Right cardiac atrium (tissue), 5 donors: ENCODE data around the gene LPIN2. TPM values are rescaled to one million over a fixed set of nuclear protein-coding genes. Genes with fewer than 3 reads are reported as not detected.
"Not testable (repeated sequence)": the region's sequence is repeated elsewhere in the genome, so short reads cannot be mapped to it uniquely, and the experiment has no call there.

Experiments used
- ATAC-seq, 2 donors: fragments of 200-7000 bp; cut with Tn5 transposase; one replicate each; pipeline versions ENCODE4 v1.8.0 to v1.9.1; 2020; ENCODE audit warnings: moderate library complexity in 2 of 2, mild to moderate bottlenecking in 1 of 2
- DNase-seq, 3 donors: peaks; one replicate each; pipeline ENCODE4 v3.0.0-alpha.2; 2020
- H3K27ac ChIP-seq: one replicate; pipeline ENCODE4 v1.5.1; 2013; ENCODE audit warnings: mild to moderate bottlenecking, low read length, control low read depth, moderate library complexity
- H3K27me3 ChIP-seq: one replicate; pipeline ENCODE4 v1.6.1; 2013; ENCODE audit not compliant: control insufficient read depth, insufficient read depth
- H3K4me1 ChIP-seq: one replicate; pipeline ENCODE4 v1.6.1; 2013; ENCODE audit warnings: low read length; ENCODE audit not compliant: control insufficient read depth, insufficient read depth
- H3K4me3 ChIP-seq: one replicate; pipeline ENCODE4 v1.5.1; 2013; ENCODE audit warnings: low read length, control low read depth
- H3K9me3 ChIP-seq: one replicate; pipeline ENCODE4 v1.6.1; 2013; ENCODE audit warnings: low read length; ENCODE audit not compliant: control insufficient read depth
- WGBS: extraction: QIAGEN DNeasy Blood & Tissue Kit; methylation state at CpG from one replicate; pipeline ENCODE4 v1.1.7; 2013; 5-methylcytosine and 5-hydroxymethylcytosine counted together
- intact Hi-C, 4 donors: fragments of 100-400 bp; cut with DNase I; formaldehyde crosslinking; loops; one replicate each; pipeline versions ENCODE4 v1.11.0 to v1.14.0; 2022 to 2023
- polyA plus RNA-seq: library from polyadenylated mRNA; stranded (reverse); fragments of 200-250 nt; gene quantifications from one replicate; pipeline ENCODE4 v1.2.3, GENCODE V29; 2013
- total RNA-seq, 4 donors: library from RNA; stranded (reverse); fragmentation: NEBNext Ultra II Directional; extraction: Animal tissue kit (Norgen Biotek cat#: 25700); gene quantifications; one replicate each; pipeline ENCODE4 v1.2.1, GENCODE V29; 2021
- donor health status: healthy with polysubstance abuse.
- donor health status: DM: no; HTN: yes; CAD: no.
- donor health status: DM: no; HTN: no; CAD: no.
- donor health status: DM: no; HTN: yes; CAD: no; lungs with severe emphysema.
- donor health status: DM: yes; HTN: yes; CAD: no.

Gene LPIN2
- total and polyA plus RNA-seq, 5 donors, result 5.0 to 18.1 (median 13.5) TPM

GRCh38 chr18:3027370-3027891, 14.5 kb upstream of the LPIN2 start:
- Histone ChIP-seq H3K27me3 (no peaks in the 10 kb centered on the region), H3K27ac (no peak overlapping the region), H3K4me3 (no peak overlapping the region), H3K4me1 (peaks cover 2% of the 10 kb centered on the region), H3K9me3 (no peaks in the 10 kb centered on the region)
- intact Hi-C loops, result no loop called here
- DNase-seq, result no peak
- peak in 1 of 2 donors; percentile 32 for ATAC-seq
- 42% methylated on average over 11 of the region's 11 CpGs for WGBS

GRCh38 chr18:3025544-3025943, 12.6 kb upstream of the LPIN2 start:
- Histone ChIP-seq H3K27ac (no peak overlapping the region), H3K9me3 (no peaks in the 10 kb centered on the region), H3K4me3 (no peak overlapping the region), H3K27me3 (no peaks in the 10 kb centered on the region), H3K4me1 (peaks cover 2% of the 10 kb centered on the region)
- intact Hi-C loops, result no loop called here
- no peak for ATAC-seq
- no peak for DNase-seq
- 79% methylated on average over 2 of the region's 2 CpGs for WGBS

GRCh38 chr18:3023603-3024002, 10.7 kb upstream of the LPIN2 start:
- H3K27me3 ChIP-seq, ATAC-seq, intact Hi-C loops, H3K9me3 ChIP-seq, H3K27ac ChIP-seq, H3K4me3 ChIP-seq, H3K4me1 ChIP-seq, DNase-seq: not testable (repeated sequence)
- 90% methylated on average over 5 of the region's 5 CpGs for WGBS

GRCh38 chr18:3016585-3017297, 3.8 kb upstream of the LPIN2 start:
- intact Hi-C loops, result loop anchor here in 2 of 4 donors (10.0 kb wide), 2 partner anchors 48 to 62 kb away; no protein-coding TSS in a partner anchor
- 63% methylated on average over 3 of the region's 3 CpGs for WGBS
- H3K4me1 ChIP-seq, result peaks cover 6% of the 10 kb centered on the region
- peak overlapping the region; percentile 22 for H3K27ac ChIP-seq
- no peaks in the 10 kb centered on the region for H3K27me3 ChIP-seq
- H3K4me3 ChIP-seq, result no peak overlapping the region
- H3K9me3 ChIP-seq, result no peaks in the 10 kb centered on the region
- ATAC-seq, result no peak
- no peak for DNase-seq

- intact Hi-C loops, result loop anchor here in 2 of 4 donors (10.0 kb wide), 2 partner anchors 49 to 61 kb away; no protein-coding TSS in a partner anchor
- WGBS, result 80% methylated on average over 4 of the region's 4 CpGs
- ATAC-seq (no peak), DNase-seq (no peak)
- no peaks in the 10 kb centered on the region for H3K27me3 ChIP-seq
- H3K9me3 ChIP-seq, result no peaks in the 10 kb centered on the region
- peaks cover 6% of the 10 kb centered on the region for H3K4me1 ChIP-seq
- peak overlapping the region; percentile 65 for H3K27ac ChIP-seq
- no peak overlapping the region for H3K4me3 ChIP-seq
These were observed 2.9 kb upstream of the LPIN2 start for GRCh38 chr18:3015851-3016250.

- Histone ChIP-seq H3K4me1 (peaks cover 6% of the 10 kb centered on the region), H3K27me3 (no peaks in the 10 kb centered on the region), H3K4me3 (no peak overlapping the region), H3K27ac (peak overlapping the region; percentile 64), H3K9me3 (no peaks in the 10 kb centered on the region)
- ATAC-seq, result peak in 1 of 2 donors; percentile 50
- intact Hi-C loops, result loop anchor here in 2 of 4 donors (10.0 kb wide), 2 partner anchors 50 to 60 kb away; no protein-coding TSS in a partner anchor
- 20% methylated on average over 4 of the region's 4 CpGs for WGBS
- DNase-seq, result peak in 1 of 3 donors; percentile 56
These were observed 2.3 kb upstream of the LPIN2 start for GRCh38 chr18:3015204-3015592.

GRCh38 chr18:3014503-3015203, 1.7 kb upstream of the LPIN2 start:
- peaks cover 6% of the 10 kb centered on the region for H3K4me1 ChIP-seq
- H3K27me3 ChIP-seq, result no peaks in the 10 kb centered on the region
- WGBS, result 30% methylated on average over 7 of the region's 7 CpGs
- no peak overlapping the region for H3K4me3 ChIP-seq
- H3K9me3 ChIP-seq, result no peaks in the 10 kb centered on the region
- ATAC-seq, result peak in 1 of 2 donors; percentile 1
- peak overlapping the region; percentile 80 for H3K27ac ChIP-seq
- intact Hi-C loops, result loop anchor here in 3 of 4 donors (5.0 to 10.0 kb wide), 3 partner anchors 43 to 60 kb away; no protein-coding TSS in a partner anchor
- no peak for DNase-seq

GRCh38 chr18:3012136-3013023, 564 bp downstream of the LPIN2 start:
- H3K4me1 ChIP-seq, result peaks cover 6% of the 10 kb centered on the region
- intact Hi-C loops, result loop anchor here in 3 of 4 donors (5.0 to 10.0 kb wide), 3 partner anchors 45 to 58 kb away; no protein-coding TSS in a partner anchor
- ATAC-seq (peak; percentile 38 to 47), DNase-seq (peak in 2 of 3 donors; percentile 81 to 82)
- WGBS, result under 1% methylated on average over 78 of the region's 78 CpGs
- peak overlapping the region; percentile 79 for H3K4me3 ChIP-seq
- H3K27me3 ChIP-seq, result no peaks in the 10 kb centered on the region
- H3K27ac ChIP-seq, result peak overlapping the region; percentile 84
- H3K9me3 ChIP-seq, result no peaks in the 10 kb centered on the region

GRCh38 chr18:3010086-3010485, 2.9 kb downstream of the LPIN2 start:
- DNase-seq, result no peak
- intact Hi-C loops, result loop anchor here in 3 of 4 donors (5.0 to 10.0 kb wide), 3 partner anchors 47 to 55 kb away; no protein-coding TSS in a partner anchor
- WGBS, result 89% methylated on average over 4 of the region's 4 CpGs
- no peak for ATAC-seq
- Histone ChIP-seq H3K27me3 (no peaks in the 10 kb centered on the region), H3K27ac (no peak overlapping the region), H3K4me3 (no peak overlapping the region), H3K9me3 (no peaks in the 10 kb centered on the region), H3K4me1 (no peaks in the 10 kb centered on the region)

GRCh38 chr18:3008541-3008940, 4.4 kb downstream of the LPIN2 start:
- WGBS, result 86% methylated on average over 4 of the region's 4 CpGs
- DNase-seq (no peak), ATAC-seq (no peak)
- Histone ChIP-seq H3K4me1 (no peaks in the 10 kb centered on the region), H3K4me3 (no peak overlapping the region), H3K9me3 (no peaks in the 10 kb centered on the region), H3K27ac (no peak overlapping the region), H3K27me3 (no peaks in the 10 kb centered on the region)
- intact Hi-C loops, result no loop called here
